Activated T-cell treated with anti-CD3 and anti-CD28 coated beads, Interleukin-2, amount 50 U/mL, for 48 hours (primary cell): ENCODE data around the gene PRR5L.
"Not testable (repeated sequence)": the region's sequence is repeated elsewhere in the genome, so short reads cannot be mapped to it uniquely, and the experiment has no call there.

Experiments used
- DNase-seq, 2 experiments: peaks; one replicate each; pipeline ENCODE4 v3.0.0-alpha.2; 2020

Gene PRR5L

DNA sequence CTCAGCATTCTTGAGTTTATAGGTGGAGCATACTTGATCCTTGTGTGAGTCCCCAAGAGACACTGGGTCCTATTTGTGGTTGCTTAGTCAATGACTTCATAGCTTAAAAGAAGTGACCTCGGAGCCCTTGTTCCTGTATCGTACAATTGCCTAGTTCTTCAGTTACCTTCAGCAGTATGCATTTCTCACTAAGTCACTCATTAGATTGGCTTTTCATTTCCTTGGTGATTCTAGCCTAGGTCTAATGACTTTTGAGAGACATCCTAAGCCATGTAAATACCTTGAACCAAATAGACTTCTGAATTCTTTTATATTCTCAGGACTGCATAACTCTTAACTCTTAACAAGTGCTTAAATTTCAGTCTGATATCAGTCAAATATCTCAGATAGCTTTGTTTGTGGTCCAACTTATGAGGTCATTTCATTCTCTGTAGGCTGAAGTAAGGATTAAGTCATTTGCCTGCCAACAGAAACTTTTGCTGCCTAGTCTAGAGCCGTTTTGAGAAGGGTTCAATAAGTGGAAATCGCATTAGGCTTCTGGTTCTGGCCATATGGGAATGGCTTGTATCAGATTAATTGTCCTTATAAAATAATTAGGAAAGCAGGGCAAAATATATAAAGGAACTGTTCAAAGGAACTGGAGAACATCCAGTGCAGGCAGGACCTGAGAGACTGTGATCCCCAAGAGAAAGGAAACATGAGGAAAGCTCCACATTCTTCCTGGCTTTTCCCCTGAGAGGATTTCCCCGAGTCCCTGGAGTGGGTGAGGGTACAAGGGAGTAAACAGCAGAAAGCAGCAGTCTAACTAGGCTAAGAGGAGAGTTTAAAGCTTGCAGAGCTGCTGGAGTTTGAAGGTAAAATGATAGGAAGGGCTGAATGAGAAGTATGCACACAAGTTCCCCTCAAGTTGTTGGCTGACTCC, 174.1 kb downstream of the PRR5L start:
- DNase-seq: no peak

GRCh38 chr11:36471577-36471976, 175.5 kb downstream of the PRR5L start:
- no peak for DNase-seq

- no peak for DNase-seq
Observed at GRCh38 chr11:36475192-36475591, 179.1 kb downstream of the PRR5L start.

- no peak for DNase-seq
Observed at GRCh38 chr11:36478700-36479329, 182.7 kb downstream of the PRR5L start.

DNA sequence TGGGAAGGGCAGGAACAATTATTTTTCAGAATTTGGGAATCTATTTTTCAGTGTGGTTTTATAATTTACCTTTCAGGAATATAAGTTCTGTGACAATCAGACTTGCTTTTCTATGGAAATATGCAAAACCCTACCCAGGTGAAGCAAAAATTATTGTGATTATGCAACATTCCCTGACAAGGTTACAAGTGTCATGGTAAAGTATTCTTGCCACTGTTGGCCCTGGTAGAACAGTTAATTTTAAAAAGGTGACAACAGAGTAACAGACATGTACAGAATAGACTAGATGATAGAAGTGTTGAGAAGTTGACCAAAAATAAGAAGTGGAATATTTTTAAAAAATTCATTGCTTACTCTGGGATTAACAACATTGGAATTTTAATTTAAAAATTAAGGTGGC, 184.7 kb downstream of the PRR5L start:
- no peak for DNase-seq

DNA sequence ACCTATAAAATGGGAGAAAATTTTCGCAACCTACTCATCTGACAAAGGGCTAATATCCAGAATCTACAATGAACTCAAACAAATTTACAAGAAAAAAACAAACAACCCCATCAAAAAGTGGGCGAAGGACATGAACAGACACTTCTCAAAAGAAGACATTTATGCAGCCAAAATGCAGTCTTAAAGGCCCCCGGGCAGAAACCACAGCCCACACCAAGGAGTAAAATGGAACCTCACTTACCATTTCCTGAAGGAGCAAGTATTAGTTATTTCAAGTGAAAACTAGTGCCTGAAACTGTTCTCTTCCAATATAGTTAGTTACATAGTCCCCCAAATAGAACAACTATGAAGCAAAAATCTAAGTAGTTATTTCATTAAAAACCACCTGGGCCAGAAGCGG, 187.0 kb downstream of the PRR5L start:
- DNase-seq: not testable (repeated sequence)

- no peak for DNase-seq
Observed at GRCh38 chr11:36485298-36486002, 189.4 kb downstream of the PRR5L start.

GRCh38 chr11:36487619-36488018, 191.5 kb downstream of the PRR5L start:
- no peak for DNase-seq

DNA sequence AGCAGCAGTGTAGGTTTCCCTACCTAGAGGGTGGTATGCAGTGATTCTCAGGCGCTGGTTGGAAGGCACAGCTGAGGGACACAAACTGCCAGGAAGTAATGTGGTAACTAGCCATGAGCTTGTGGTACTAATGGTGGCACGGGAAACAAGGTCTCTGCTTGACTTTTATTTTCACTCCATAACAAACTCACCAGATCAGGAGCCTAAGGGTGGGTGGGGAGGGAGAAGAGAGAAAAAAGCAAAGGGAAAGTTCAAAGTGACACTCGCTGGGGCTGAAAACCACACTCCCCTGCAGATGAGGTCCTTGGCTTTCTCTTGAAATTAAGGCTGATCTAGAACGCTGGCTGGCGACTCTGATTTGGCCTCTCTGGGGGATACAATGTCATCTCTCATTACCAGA, 192.0 kb downstream of the PRR5L start:
- no peak for DNase-seq

GRCh38 chr11:36490026-36490806, 194.1 kb downstream of the PRR5L start:
- DNase-seq: no peak

- no peak for DNase-seq
Observed at GRCh38 chr11:36492724-36493304, 196.7 kb downstream of the PRR5L start.

GRCh38 chr11:36493332-36493731, 197.2 kb downstream of the PRR5L start:
- DNase-seq: no peak

DNA sequence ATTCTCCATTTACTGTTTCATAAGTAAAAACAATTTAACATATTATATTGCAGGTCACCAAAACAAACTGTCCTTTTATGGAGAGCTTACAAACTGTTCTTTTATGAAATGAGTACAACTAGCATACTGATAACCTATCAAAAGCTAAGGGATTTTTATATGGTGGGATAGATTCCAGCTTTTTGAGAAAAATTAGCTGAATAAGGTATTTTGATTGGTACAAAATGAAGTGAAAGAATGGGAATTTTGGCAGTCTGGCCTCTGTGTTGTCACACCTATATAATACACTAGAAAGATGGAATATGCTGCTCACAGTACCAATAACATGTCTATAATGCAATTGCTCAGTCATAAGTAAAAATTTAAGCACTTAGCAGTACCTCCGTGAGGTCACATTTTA, 202.6 kb downstream of the PRR5L start:
- DNase-seq: no peak

- DNase-seq: no peak
Observed at GRCh38 chr11:36499315-36499714, 203.2 kb downstream of the PRR5L start.

GRCh38 chr11:36500315-36500721, 204.2 kb downstream of the PRR5L start:
- DNase-seq: no peak

GRCh38 chr11:36501236-36501635, 205.1 kb downstream of the PRR5L start:
- no peak for DNase-seq

- DNase-seq: no peak
Observed at GRCh38 chr11:36507824-36508489, 211.9 kb downstream of the PRR5L start.

DNA sequence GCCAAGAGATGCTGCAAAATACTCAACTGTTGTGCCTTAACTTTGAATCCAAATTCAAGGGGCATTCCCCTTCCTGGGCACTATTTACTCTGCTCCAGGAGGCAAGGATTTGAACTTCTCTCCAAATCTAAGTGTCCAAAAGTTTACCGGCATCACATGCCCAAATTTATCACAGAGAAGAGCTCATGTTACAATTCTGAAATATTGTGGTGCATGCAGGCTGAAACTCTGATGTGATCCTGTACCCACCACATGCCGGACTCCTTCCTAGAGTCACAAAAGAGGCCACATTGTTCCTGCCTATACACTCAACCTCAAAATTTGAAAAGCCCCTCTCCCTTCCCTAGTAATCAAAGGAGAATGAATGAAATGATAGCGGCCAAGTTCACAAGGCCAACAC, 212.7 kb downstream of the PRR5L start:
- DNase-seq: no peak

GRCh38 chr11:36509201-36509639, 213.1 kb downstream of the PRR5L start:
- peak in 1 of 2 experiments; percentile 29 for DNase-seq

DNA sequence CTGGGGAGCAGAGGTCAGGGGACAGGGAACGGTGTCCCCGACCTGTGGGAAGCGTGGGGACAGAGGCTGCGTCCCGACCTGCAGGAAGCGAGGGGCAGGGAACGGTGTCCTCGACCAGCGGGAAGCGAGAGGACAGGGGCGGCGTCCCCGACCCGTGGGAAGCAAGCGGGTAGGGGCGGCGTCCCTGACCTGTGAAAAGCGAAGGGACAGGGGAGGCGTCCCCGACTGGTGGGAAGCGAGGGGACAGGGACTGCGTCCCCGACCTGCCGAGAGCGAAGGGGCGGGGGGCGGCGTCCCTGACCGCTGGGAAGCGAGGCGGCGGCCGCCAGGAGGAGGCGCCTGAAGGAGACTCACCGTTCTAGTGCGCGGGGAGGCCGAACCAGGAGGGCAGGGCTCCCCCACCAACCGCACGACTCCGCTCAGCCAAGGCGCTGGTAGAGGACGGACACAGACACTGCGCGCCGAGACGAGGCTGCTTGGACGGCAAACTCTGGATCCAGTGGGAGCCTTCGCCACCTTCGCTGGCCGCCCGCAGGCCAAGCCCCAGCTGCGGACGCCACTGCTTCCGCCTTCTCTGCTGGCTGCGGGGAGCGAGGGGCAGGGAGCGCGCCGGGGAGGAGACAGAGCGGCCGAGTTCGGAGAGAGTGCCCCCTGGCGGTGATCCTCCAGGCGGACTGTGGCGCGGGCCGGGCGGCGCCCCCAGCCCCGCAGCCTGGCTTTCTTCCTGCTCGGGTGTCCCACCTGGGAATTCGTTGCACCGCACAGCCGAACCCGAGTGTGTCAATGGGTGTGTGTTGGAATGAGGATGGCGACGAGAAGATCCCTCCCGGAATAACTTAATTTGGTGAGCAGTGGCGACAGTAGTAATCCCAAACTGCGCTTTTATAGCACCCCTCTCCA, 213.9 kb downstream of the PRR5L start, which contains the start of gene TRAF6:
Gene TRAF6 (minus strand): TSS at position 579 of the 900 bp plus-strand sequence. CDS start 8,757 bp downstream, outside the sequence.
- DNase-seq: peak; percentile 93 to 94

- DNase-seq: no peak
Observed at GRCh38 chr11:36510594-36510942, 214.5 kb downstream of the PRR5L start.
